Coronary artery (tissue), 2 donors: ENCODE data around the gene RGS9BP.
"Not testable (repeated sequence)": the region's sequence is repeated elsewhere in the genome, so short reads cannot be mapped to it uniquely, and the experiment has no call there.

Experiments used
- DNase-seq: peaks from one replicate; pipeline ENCODE4 v3.0.0-alpha.2; 2017; ENCODE audit warnings: low spot score
- H3K27ac ChIP-seq, 2 donors: fragments of 200-600 bp; sonication (generic); one replicate each; pipeline ENCODE4 v1.5.1; 2016 to 2019
- H3K4me3 ChIP-seq: fragments of 200-600 bp; sonication (generic); 2 replicates; pipeline ENCODE4 v1.5.1; 2016; ENCODE audit warnings: mild to moderate bottlenecking, moderate library complexity
- CTCF ChIP-seq: fragments of 200-600 bp; sonication (generic); IDR thresholded peaks from one replicate; pipeline ENCODE4 v1.5.1; 2019; ENCODE audit warnings: antibody characterized with exemption

Gene RGS9BP

GRCh38 chr19:32691291-32691951, 15.8 kb downstream of the RGS9BP start, which contains the start of gene NUDT19:
Gene NUDT19 (plus strand): TSS chr19:32691821. CDS start chr19:32691961, 140 bp downstream.
- peak within 1 kb of the TSS; percentile 61 to 88 for H3K27ac ChIP-seq
- peak within 1 kb of the TSS; percentile 81 for H3K4me3 ChIP-seq
- DNase-seq, result peak; percentile 88

GRCh38 chr19:32691952-32692726, 16.5 kb downstream of the RGS9BP start:
- DNase-seq, result peak; percentile 79
- Histone ChIP-seq H3K4me3 (peak overlapping the region; percentile 81), H3K27ac (peak overlapping the region; percentile 61 to 88)
- TF ChIP-seq CTCF, result no peak

More at GRCh38 chr19:32691291-32691951, 15.8 kb downstream of the RGS9BP start, which contains the start of gene NUDT19:
- no peak for TF ChIP-seq CTCF

- Histone ChIP-seq H3K4me3 (peak overlapping the region; percentile 81), H3K27ac (peak overlapping the region; percentile 61 to 88)
- TF ChIP-seq CTCF, result no peak
- DNase-seq, result no peak
Measured at GRCh38 chr19:32692727-32693061, 17.0 kb downstream of the RGS9BP start.

- H3K27ac ChIP-seq, DNase-seq: not testable (repeated sequence)
- peak overlapping the region; percentile 81 for H3K4me3 ChIP-seq
Measured at GRCh38 chr19:32693151-32694108, 17.8 kb downstream of the RGS9BP start.

GRCh38 chr19:32694316-32694715, 18.7 kb downstream of the RGS9BP start:
- DNase-seq, H3K27ac ChIP-seq: not testable (repeated sequence)
- H3K4me3 ChIP-seq, result peak overlapping the region; percentile 81

- H3K27ac ChIP-seq, result not testable (repeated sequence)
- H3K4me3 ChIP-seq, result peak overlapping the region; percentile 81
Measured at GRCh38 chr19:32694851-32695250, 19.2 kb downstream of the RGS9BP start.

GRCh38 chr19:32695506-32695905, 19.9 kb downstream of the RGS9BP start:
- not testable (repeated sequence) for H3K4me3 ChIP-seq, DNase-seq, H3K27ac ChIP-seq

More at GRCh38 chr19:32694851-32695250, 19.2 kb downstream of the RGS9BP start:
- DNase-seq, result not testable (repeated sequence)

GRCh38 chr19:32696771-32697170, 21.1 kb downstream of the RGS9BP start:
- H3K27ac ChIP-seq, H3K4me3 ChIP-seq, DNase-seq: not testable (repeated sequence)

GRCh38 chr19:32700129-32700528, 24.5 kb downstream of the RGS9BP start:
- not testable (repeated sequence) for H3K4me3 ChIP-seq, DNase-seq, H3K27ac ChIP-seq

- H3K27ac ChIP-seq, result no peak overlapping the region
- TF ChIP-seq CTCF, result no peak
- no peak for DNase-seq
Measured at GRCh38 chr19:32702010-32702409, 26.4 kb downstream of the RGS9BP start.

GRCh38 chr19:32704006-32704405, 28.4 kb downstream of the RGS9BP start:
- H3K27ac ChIP-seq, DNase-seq, H3K4me3 ChIP-seq: not testable (repeated sequence)

More at GRCh38 chr19:32702010-32702409, 26.4 kb downstream of the RGS9BP start:
- no peak overlapping the region for H3K4me3 ChIP-seq
